K562 (cell line): ENCODE data around the gene CDH8.

Experiments used
- GABPA ChIP-seq: fragments of 200-800 bp; sonication (Bioruptor generic); conservative IDR thresholded peaks from 2 replicates; pipeline ENCODE4 v1.6.1; 2016; ENCODE audit warnings: low read depth, missing genetic modification characterization, missing compliant biosample characterization
- GTF2F1 ChIP-seq: IDR thresholded peaks from 2 replicates; pipeline ENCODE4 v1.6.1; 2011; ENCODE audit warnings: low read depth, low read length, improper control_type of control experiment
- HMGXB4 ChIP-seq: sonication (generic); formaldehyde crosslinking; IDR thresholded peaks from 2 replicates; pipeline ENCODE4 v1.8.1; 2023; ENCODE audit warnings: mild to moderate bottlenecking, missing genetic modification reagents
- JUND ChIP-seq, 2 experiments: IDR thresholded peaks; 2 replicates in 1 of 2; 3 replicates in 1 of 2; pipeline ENCODE4 v1.6.1; 2011; ENCODE audit warnings: borderline replicate concordance in 2 of 2, low read depth in 2 of 2, low read length in 2 of 2, improper control_type of control experiment in 1 of 2, missing biosample characterization in 1 of 2, missing genetic modification characterization in 1 of 2, missing genetic modification reagents in 1 of 2
- MBD1 ChIP-seq: fragments of 250-450 bp; sonication (Bioruptor Pico); IDR thresholded peaks from 2 replicates; pipeline ENCODE4 v1.8.0; 2022; ENCODE audit warnings: inconsistent platforms
- NRF1 ChIP-seq, 2 experiments: fragments of 450-650 bp; IDR thresholded peaks in 1 of 2; conservative IDR thresholded peaks in 1 of 2; 2 replicates each; pipeline ENCODE4 v1.6.1; 2014; ENCODE audit warnings: mild to moderate bottlenecking in 2 of 2
- POLR2A ChIP-seq: fragments of 450-650 bp; conservative IDR thresholded peaks from 2 replicates; pipeline ENCODE4 v1.6.1; 2016
- RAD21 ChIP-seq, 2 experiments: fragments of 250-450 bp in 1 of 2; fragments of 450-650 bp in 1 of 2; sonication (Bioruptor Pico) in 1 of 2; formaldehyde crosslinking in 1 of 2; IDR thresholded peaks in 1 of 2; conservative IDR thresholded peaks in 1 of 2; 2 replicates each; pipeline versions ENCODE4 v1.4.0 to v1.8.0; 2020 to 2022; ENCODE audit warnings: mild to moderate bottlenecking in 2 of 2, moderate library complexity in 1 of 2
- STAG1 ChIP-seq: sonication (generic); formaldehyde crosslinking; IDR thresholded peaks from 2 replicates; pipeline ENCODE4 v1.5.0; 2020; ENCODE audit warnings: missing genetic modification reagents, borderline replicate concordance
- USF2 ChIP-seq: sonication (generic); formaldehyde crosslinking; IDR thresholded peaks from 2 replicates; pipeline ENCODE4 v1.5.0; 2020; ENCODE audit warnings: missing genetic modification reagents
- ZKSCAN1 ChIP-seq: fragments of 150-350 bp; IDR thresholded peaks from 2 replicates; pipeline ENCODE4 v1.6.1; 2016; ENCODE audit warnings: low read depth, low read length
- TF ChIP-seq, protein P1 (sequence below), 3 experiments: IDR thresholded peaks in 2 of 3; conservative IDR thresholded peaks in 1 of 3; 2 replicates each; pipeline ENCODE4 v1.5.1; 2011 to 2012; ENCODE audit warnings: low read length in 3 of 3, mild to moderate bottlenecking in 3 of 3, control low read depth in 2 of 3, improper control_type of control experiment in 1 of 3, inconsistent platforms in 1 of 3, low read depth in 1 of 3, mixed read lengths in 1 of 3, moderate library complexity in 1 of 3; ENCODE audit not compliant: insufficient read depth in 2 of 3

DNA sequence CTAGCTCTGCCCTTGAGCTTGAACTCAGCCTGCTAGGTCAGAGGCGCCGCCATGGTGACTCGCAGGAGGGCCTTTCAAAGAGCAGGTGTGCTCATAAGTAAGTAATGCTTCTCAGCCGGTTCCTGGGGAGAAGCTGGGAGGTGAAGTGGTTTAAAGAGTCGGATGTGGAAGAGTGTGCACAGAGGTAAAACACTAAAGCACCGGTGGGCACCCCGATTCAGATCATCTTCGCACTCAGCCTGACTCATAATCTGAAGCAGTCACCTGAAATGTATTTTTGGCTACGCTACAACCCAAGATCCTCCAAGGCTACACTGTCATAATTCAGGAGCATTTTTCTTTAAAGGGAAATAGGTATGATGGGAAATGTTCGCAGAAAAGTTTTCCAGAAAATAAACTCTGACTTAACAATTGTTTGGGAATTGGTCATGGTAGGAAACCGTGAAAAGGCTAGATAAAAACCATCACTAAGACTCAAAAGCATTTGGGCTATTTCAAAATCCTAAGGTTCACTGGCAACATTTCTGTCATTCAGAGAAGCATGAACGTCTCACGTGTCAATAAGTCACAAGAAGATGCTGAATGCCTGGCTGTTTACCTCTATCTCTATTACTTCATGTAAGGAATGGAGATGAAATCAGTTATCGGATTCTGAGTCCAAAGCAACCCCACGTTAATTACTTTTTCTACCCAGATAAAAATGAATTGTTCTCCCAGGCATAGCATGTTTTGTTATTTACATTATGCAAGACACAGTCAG is 17.8 kb downstream of the CDH8 start:
- no peak for TF ChIP-seq POLR2A
- no peak for TF ChIP-seq JUND (IDR thresholded peaks at IDR 0.05; ENCODE audit: borderline replicate concordance, low read depth, low read length)
- TF ChIP-seq JUND (tag; IDR thresholded peaks at IDR 0.05; ENCODE audit: borderline replicate concordance, low read depth, low read length): no peak
- no peak for TF ChIP-seq USF2 (CRISPR knock-in tag)
- TF ChIP-seq GTF2F1: no peak
- TF ChIP-seq ZKSCAN1: no peak
- TF ChIP-seq GABPA (tag): no peak
- TF ChIP-seq HMGXB4 (CRISPR knock-in tag): no peak
- TF ChIP-seq, protein P1, sequence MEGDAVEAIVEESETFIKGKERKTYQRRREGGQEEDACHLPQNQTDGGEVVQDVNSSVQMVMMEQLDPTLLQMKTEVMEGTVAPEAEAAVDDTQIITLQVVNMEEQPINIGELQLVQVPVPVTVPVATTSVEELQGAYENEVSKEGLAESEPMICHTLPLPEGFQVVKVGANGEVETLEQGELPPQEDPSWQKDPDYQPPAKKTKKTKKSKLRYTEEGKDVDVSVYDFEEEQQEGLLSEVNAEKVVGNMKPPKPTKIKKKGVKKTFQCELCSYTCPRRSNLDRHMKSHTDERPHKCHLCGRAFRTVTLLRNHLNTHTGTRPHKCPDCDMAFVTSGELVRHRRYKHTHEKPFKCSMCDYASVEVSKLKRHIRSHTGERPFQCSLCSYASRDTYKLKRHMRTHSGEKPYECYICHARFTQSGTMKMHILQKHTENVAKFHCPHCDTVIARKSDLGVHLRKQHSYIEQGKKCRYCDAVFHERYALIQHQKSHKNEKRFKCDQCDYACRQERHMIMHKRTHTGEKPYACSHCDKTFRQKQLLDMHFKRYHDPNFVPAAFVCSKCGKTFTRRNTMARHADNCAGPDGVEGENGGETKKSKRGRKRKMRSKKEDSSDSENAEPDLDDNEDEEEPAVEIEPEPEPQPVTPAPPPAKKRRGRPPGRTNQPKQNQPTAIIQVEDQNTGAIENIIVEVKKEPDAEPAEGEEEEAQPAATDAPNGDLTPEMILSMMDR (IDR thresholded peaks at IDR 0.05 in 2 of 3, conservative IDR thresholded peaks at IDR 0.05 in 1 of 3; ENCODE audit: insufficient read depth in 2 of 3, low read depth in 1 of 3, low read length in 3 of 3): no peak
- TF ChIP-seq MBD1: no peak
- TF ChIP-seq STAG1: no peak
- TF ChIP-seq RAD21 (CRISPR knock-in tag; conservative IDR thresholded peaks at IDR 0.05 in 1 of 2, IDR thresholded peaks at IDR 0.05 in 1 of 2): no peak
- TF ChIP-seq NRF1 (conservative IDR thresholded peaks at IDR 0.05 in 1 of 2, IDR thresholded peaks at IDR 0.05 in 1 of 2): no peak
